ENCODE data around the gene FAM47E.

Gene FAM47E

GRCh38 chr4:76238236-76238635 is 13.3 kb upstream of the FAM47E start:
- no peak overlapping the region for H3K4me3 ChIP-seq (ENCODE audit: low read depth, low read length)
- POLR2A ChIA-PET, result no interaction called here
- H3K4me1 ChIP-seq (ENCODE audit: control insufficient read depth, insufficient read depth, low read length), result no peaks in the 10 kb centered on the region
- H3K27ac ChIP-seq (ENCODE audit: extremely low read depth, low read depth, low read length), result no peak overlapping the region
- no peaks in the 10 kb centered on the region for H3K9me3 ChIP-seq (ENCODE audit: control insufficient read depth, insufficient read depth, low read depth, low read length)
- TF ChIP-seq ZNF274 (IDR thresholded peaks at IDR 0.05; ENCODE audit: low read length), result no peak
- no peak for TF ChIP-seq ZNF274 (tag by site-specific recombination; IDR thresholded peaks at IDR 0.05; ENCODE audit: borderline replicate concordance)
- no peak for TF ChIP-seq ZBTB8A (tag by site-specific recombination; IDR thresholded peaks at IDR 0.05)
- TF ChIP-seq ZNF624 (tag by site-specific recombination; IDR thresholded peaks at IDR 0.05), result no peak
- no peak for TF ChIP-seq ZSCAN30 (tag by site-specific recombination; IDR thresholded peaks at IDR 0.05)
- no peak for TF ChIP-seq ZNF792 (tag by site-specific recombination; IDR thresholded peaks at IDR 0.05)
- TF ChIP-seq ZBTB44 (tag by site-specific recombination; IDR thresholded peaks at IDR 0.05), result no peak
- CTCF ChIA-PET, result no interaction called here
- no peaks in the 10 kb centered on the region for H3K36me3 ChIP-seq (ENCODE audit: control insufficient read depth in 2 of 2, insufficient read depth in 1 of 2, low read length in 2 of 2)

GRCh38 chr4:76238701-76239100 is 12.8 kb upstream of the FAM47E start:
- TF ChIP-seq HOXD13 (CRISPR knock-in tag; IDR thresholded peaks at IDR 0.05; ENCODE audit: borderline replicate concordance) (no peak), KLF7 (tag by site-specific recombination; IDR thresholded peaks at IDR 0.05; ENCODE audit: borderline replicate concordance) (no peak), ZNF704 (tag by site-specific recombination; IDR thresholded peaks at IDR 0.05) (no peak), SCRT1 (tag by site-specific recombination; IDR thresholded peaks at IDR 0.05; ENCODE audit: borderline replicate concordance) (no peak), ZNF202 (tag by site-specific recombination; IDR thresholded peaks at IDR 0.05; ENCODE audit: borderline replicate concordance) (no peak), ZNF350 (tag by site-specific recombination; IDR thresholded peaks at IDR 0.05) (no peak), ZNF274 (IDR thresholded peaks at IDR 0.05; ENCODE audit: low read length) (no peak), ZNF274 (tag by site-specific recombination; IDR thresholded peaks at IDR 0.05; ENCODE audit: borderline replicate concordance) (no peak), ZNF518A (tag by site-specific recombination; conservative IDR thresholded peaks at IDR 0.05; ENCODE audit: low read depth) (no peak), HIC1 (tag by site-specific recombination; IDR thresholded peaks at IDR 0.05) (no peak), ZNF501 (tag by site-specific recombination; IDR thresholded peaks at IDR 0.05) (no peak), ZBTB17 (tag by site-specific recombination; IDR thresholded peaks at IDR 0.05) (no peak), OSR2 (tag by site-specific recombination; IDR thresholded peaks at IDR 0.05) (no peak), ZFP3 (tag by site-specific recombination; IDR thresholded peaks at IDR 0.05; ENCODE audit: low read depth) (no peak), BCL11B (tag by site-specific recombination; IDR thresholded peaks at IDR 0.05; ENCODE audit: low read depth) (no peak)
- ChIA-PET CTCF (no interaction called here), POLR2A (no interaction called here)
- Histone ChIP-seq H3K4me1 (ENCODE audit: control insufficient read depth, insufficient read depth, low read length) (no peaks in the 10 kb centered on the region), H3K4me3 (ENCODE audit: low read depth, low read length) (no peak overlapping the region), H3K9me3 (ENCODE audit: control insufficient read depth, insufficient read depth, low read depth, low read length) (no peaks in the 10 kb centered on the region), H3K36me3 (ENCODE audit: control insufficient read depth in 2 of 2, insufficient read depth in 1 of 2, low read length in 2 of 2) (no peaks in the 10 kb centered on the region), H3K27ac (ENCODE audit: extremely low read depth, low read depth, low read length) (no peak overlapping the region)

Measured in HEK293 (cell line).